Endothelial cell of umbilical vein (primary cell): ENCODE data around the gene BORCS5.

Source experiments
- CTCF ChIP-seq, 2 donors: IDR thresholded peaks; 1 replicate in 1 of 2; 2 replicates in 1 of 2; pipeline ENCODE4 v1.5.1; 2011; ENCODE audit warnings: low read length in 2 of 2, mild to moderate bottlenecking in 2 of 2, moderate library complexity in 2 of 2, control low read depth in 1 of 2, inconsistent platforms in 1 of 2, low read depth in 1 of 2; ENCODE audit not compliant: insufficient read depth in 1 of 2; ENCODE audit errors: extremely low read depth in 1 of 2
- JUN ChIP-seq: IDR thresholded peaks from 2 replicates; pipeline ENCODE4 v1.6.1; 2011; ENCODE audit warnings: borderline replicate concordance, low read depth; ENCODE audit not compliant: insufficient read length, insufficient read depth
- MAX ChIP-seq: IDR thresholded peaks from 2 replicates; pipeline ENCODE4 v1.6.1; 2011; ENCODE audit not compliant: insufficient read depth, insufficient read length
- MYC ChIP-seq: IDR thresholded peaks from one replicate; pipeline ENCODE4 v1.6.1; 2011; ENCODE audit warnings: mild to moderate bottlenecking, low read depth, low read length
- POLR2A ChIP-seq: IDR thresholded peaks from 2 replicates; pipeline ENCODE4 v1.6.1; 2012; ENCODE audit warnings: low read depth, mild to moderate bottlenecking, control low read depth, low read length
- POLR2AphosphoS5 ChIP-seq: IDR thresholded peaks from 2 replicates; pipeline ENCODE4 v1.6.1; 2012; ENCODE audit warnings: low read depth, mild to moderate bottlenecking, control low read depth, low read length, moderate library complexity; ENCODE audit not compliant: insufficient read depth

GRCh38 chr12:12445882-12446181 lies 89.0 kb downstream of the BORCS5 start:
- TF ChIP-seq CTCF (IDR thresholded peaks at IDR 0.05; ENCODE audit: extremely low read depth in 1 of 2, insufficient read depth in 1 of 2, low read depth in 1 of 2, low read length in 2 of 2) (no peak), POLR2AphosphoS5 (no peak), JUN (no peak), POLR2A (no peak), MAX (no peak), MYC (no peak)
